IMR-90 (cell line): ENCODE data around the gene IL2RA. TPM values are rescaled to one million over a fixed set of nuclear protein-coding genes. Genes with fewer than 3 reads are reported as not detected.

Experiments
- ATAC-seq: fragments of 200-7000 bp; cut with Tn5 transposase; 2 replicates; pipeline ENCODE4 v1.9.1; 2020; ENCODE audit warnings: low read depth, mild to moderate bottlenecking, moderate library complexity
- BruUV-seq: library from RNA; stranded (reverse); fragments of 400-500 nt; replicated peaks from 2 replicates; lab custom pipeline; 2021; lab: Mats Ljungman, UMichigan
- CTCF ChIA-PET: fragments of 300-600 bp; formaldehyde crosslinking; extraction: SDS; loops from one replicate; lab custom pipeline; 2021; ENCODE audit warnings: antibody characterized with exemption; lab: Yijun Ruan, JAX
- POLR2A ChIA-PET: fragments of 300-600 bp; sonication (Branson Sonifier 250); formaldehyde crosslinking; loops from one replicate; lab custom pipeline; 2022; ENCODE audit warnings: antibody characterized with exemption; ENCODE audit not compliant: unreplicated experiment; lab: Charles Lee
- DNase-seq: peaks from one replicate; pipeline ENCODE4 v3.0.0; 2013
- H2AFZ ChIP-seq: replicated peaks from 2 replicates; pipeline ENCODE3; 2013; ENCODE audit warnings: low read length, mild to moderate bottlenecking; ENCODE audit not compliant: poor library complexity
- H2AK5ac ChIP-seq: 2 replicates; pipeline ENCODE4 v1.6.1; 2013; ENCODE audit warnings: low read depth, low read length, inconsistent platforms
- H2AK9ac ChIP-seq: replicated peaks from 2 replicates; pipeline ENCODE3; 2013; ENCODE audit warnings: mild to moderate bottlenecking, low read depth, low read length, moderate library complexity; ENCODE audit not compliant: poor library complexity
- H2BK120ac ChIP-seq: 2 replicates; pipeline ENCODE4 v1.6.1; 2013; ENCODE audit warnings: low read depth, low read length, inconsistent platforms
- H2BK15ac ChIP-seq: 3 replicates; pipeline ENCODE4 v1.6.1; 2013; ENCODE audit warnings: low read depth, low read length, inconsistent platforms
- H2BK20ac ChIP-seq: 2 replicates; pipeline ENCODE4 v1.6.1; 2013; ENCODE audit warnings: low read depth, mild to moderate bottlenecking, inconsistent platforms, low read length, moderate library complexity
- H2BK5ac ChIP-seq: 2 replicates; pipeline ENCODE4 v1.6.1; 2013; ENCODE audit warnings: mild to moderate bottlenecking, low read depth, low read length, inconsistent platforms; ENCODE audit not compliant: poor library complexity, severe bottlenecking
- H3K14ac ChIP-seq: replicated peaks from 2 replicates; pipeline ENCODE4 v1.6.1; 2013; ENCODE audit warnings: low read depth, low read length, inconsistent platforms
- H3K18ac ChIP-seq: 2 replicates; pipeline ENCODE4 v1.6.1; 2013; ENCODE audit warnings: low read depth, low read length, control low read depth
- H3K23ac ChIP-seq: 2 replicates; pipeline ENCODE4 v1.6.1; 2013; ENCODE audit warnings: low read depth, low read length, inconsistent platforms
- H3K27ac ChIP-seq: 2 replicates; pipeline ENCODE4 v1.5.1; 2013; ENCODE audit warnings: mild to moderate bottlenecking, control low read depth, low read length; ENCODE audit not compliant: insufficient read depth
- H3K27me3 ChIP-seq: 2 replicates; pipeline ENCODE4 v1.6.1; 2013; ENCODE audit warnings: low read length; ENCODE audit not compliant: control insufficient read depth, insufficient read depth
- H3K36me3 ChIP-seq: 2 replicates; pipeline ENCODE4 v1.6.1; 2013; ENCODE audit warnings: low read length, mixed read lengths; ENCODE audit not compliant: control insufficient read depth, insufficient read depth
- H3K4ac ChIP-seq: 2 replicates; pipeline ENCODE4 v1.6.1; 2013; ENCODE audit warnings: low read depth, low read length, inconsistent platforms
- H3K4me1 ChIP-seq: 2 replicates; pipeline ENCODE4 v1.6.1; 2013; ENCODE audit warnings: low read length, mixed read lengths; ENCODE audit not compliant: control insufficient read depth, insufficient read depth
- H3K4me2 ChIP-seq: 2 replicates; pipeline ENCODE4 v1.6.1; 2013; ENCODE audit warnings: low read depth, mild to moderate bottlenecking, control low read depth, low read length, moderate library complexity
- H3K4me3 ChIP-seq: 2 replicates; pipeline ENCODE4 v1.5.1; 2013; ENCODE audit warnings: low read depth, mild to moderate bottlenecking, control low read depth, low read length, moderate library complexity; ENCODE audit not compliant: insufficient read depth
- H3K56ac ChIP-seq: 2 replicates; pipeline ENCODE4 v1.6.1; 2013; ENCODE audit warnings: low read length, inconsistent platforms; ENCODE audit not compliant: insufficient read depth; ENCODE audit errors: extremely low read depth
- H3K79me1 ChIP-seq, 2 experiments: 2 replicates each; pipeline ENCODE4 v1.6.1; 2013; ENCODE audit warnings: low read length in 2 of 2, inconsistent platforms in 1 of 2, low read depth in 1 of 2
- H3K9ac ChIP-seq: 2 replicates; pipeline ENCODE4 v1.6.1; 2013; ENCODE audit warnings: low read depth, low read length, control low read depth
- H3K9me1 ChIP-seq: 2 replicates; pipeline ENCODE4 v1.6.1; 2013; ENCODE audit warnings: low read length, inconsistent platforms; ENCODE audit not compliant: insufficient read depth
- H3K9me3 ChIP-seq: 2 replicates; pipeline ENCODE4 v1.6.1; 2013; ENCODE audit warnings: low read length; ENCODE audit not compliant: control insufficient read depth, insufficient read depth
- H4K20me1 ChIP-seq: 2 replicates; pipeline ENCODE4 v1.6.1; 2013; ENCODE audit warnings: low read length, inconsistent platforms; ENCODE audit not compliant: insufficient read depth
- H4K5ac ChIP-seq: 2 replicates; pipeline ENCODE4 v1.6.1; 2013; ENCODE audit warnings: mild to moderate bottlenecking, low read depth, low read length, control low read depth
- H4K8ac ChIP-seq, 2 experiments: 2 replicates each; pipeline ENCODE4 v1.6.1; 2013; ENCODE audit warnings: low read depth in 2 of 2, low read length in 2 of 2, control low read depth in 1 of 2, inconsistent platforms in 1 of 2
- H4K91ac ChIP-seq: 2 replicates; pipeline ENCODE4 v1.6.1; 2013; ENCODE audit warnings: low read depth, low read length, inconsistent platforms; ENCODE audit not compliant: insufficient read depth
- MAFK ChIP-seq: IDR thresholded peaks from 2 replicates; pipeline ENCODE4 v1.6.1; 2012; ENCODE audit warnings: low read depth, low read length, improper control_type of control experiment
- POLR2A ChIP-seq: IDR thresholded peaks from 2 replicates; pipeline ENCODE4 v1.6.1; 2012; ENCODE audit warnings: mild to moderate bottlenecking, low read depth, low read length
- RAD21 ChIP-seq: IDR thresholded peaks from 2 replicates; pipeline ENCODE4 v1.6.1; 2012; ENCODE audit warnings: low read length, improper control_type of control experiment
- SMC3 ChIP-seq: fragments of 150-350 bp; IDR thresholded peaks from 2 replicates; pipeline ENCODE4 v1.6.1; 2016; ENCODE audit warnings: low read depth, mild to moderate bottlenecking, antibody characterized with exemption, low read length, moderate library complexity
- WGBS, 2 experiments: methylation state at CpG; one replicate each; pipeline versions ENCODE4 v1.1.5 to v1.1.7; 2013; ENCODE audit warnings: missing lambda C conversion rate in 2 of 2; ENCODE audit not compliant: insufficient read length in 1 of 2; ENCODE audit errors: extremely low coverage in 2 of 2; 5-methylcytosine and 5-hydroxymethylcytosine counted together
- dilution Hi-C: fragments of 300-500 bp; cut with HindIII; formaldehyde crosslinking; loops from one replicate; pipeline ENCODE4 v1.14.3; 2018; ENCODE audit warnings: low sequenced_read_pairs; ENCODE audit not compliant: unreplicated experiment
- in situ Hi-C: fragments of 300-500 bp; cut with MboI; formaldehyde crosslinking; loops from 3 replicates; pipeline ENCODE4 v1.14.3; 2019; ENCODE audit warnings: low sequenced_read_pairs, inconsistent platforms, mixed read lengths
- intact Hi-C: fragments of 100-400 bp; cut with micrococcal nuclease; formaldehyde crosslinking; loops from 2 replicates; pipeline ENCODE4 v1.10.0; 2022
- polyA plus RNA-seq, 3 experiments: library from polyadenylated mRNA; depleted of rRNA; stranded (reverse); fragments of >200 nt; gene quantifications; 2 replicates each; pipeline ENCODE4 v1.2.3, GENCODE V29; 2012; ENCODE audit warnings: low replicate concordance in 1 of 3
- total RNA-seq: library from RNA; depleted of rRNA; stranded (reverse); fragments of >200 nt; gene quantifications from 2 replicates; pipeline ENCODE4 v1.2.3, GENCODE V29; 2012

The IL2RA gene
- total and polyA plus RNA-seq, 2 of the 4 experiments (the other 2 are of a cell fraction): not detected

GRCh38 chr10:6095810-6096570 is 33.8 kb upstream of the IL2RA start:
- Histone ChIP-seq H3K4me2 (no peak overlapping the region), H2AFZ (no peak overlapping the region), H3K79me1 (peaks cover 16 to 55% of the 10 kb centered on the region in 2 experiments), H2BK5ac (no peak overlapping the region), H2BK15ac (no peak overlapping the region), H2BK120ac (no peak overlapping the region), H3K27ac (no peak overlapping the region), H3K23ac (peak overlapping the region; percentile 26; the same call in 1 of the 2 replicates), H2AK9ac (no peak overlapping the region), H2BK20ac (no peak overlapping the region), H4K8ac (no peak overlapping the region), H3K14ac (no peak overlapping the region), H4K20me1 (peaks cover 64% of the 10 kb centered on the region), H3K4me3 (no peak overlapping the region), H4K5ac (no peak overlapping the region), H3K4ac (no peak overlapping the region), H3K18ac (no peak overlapping the region), H3K27me3 (no peaks in the 10 kb centered on the region), H3K4me1 (peaks cover 3% of the 10 kb centered on the region; the same call in 1 of the 2 replicates), H3K9me3 (no peaks in the 10 kb centered on the region), H3K36me3 (peaks cover 4% of the 10 kb centered on the region), H3K9ac (no peak overlapping the region), H3K56ac (no peak overlapping the region), H4K91ac (no peak overlapping the region), H2AK5ac (no peak overlapping the region), H3K9me1 (peaks cover 9% of the 10 kb centered on the region)
- CTCF ChIA-PET: interaction anchor here (1.3 to 1.8 kb wide), 2 partner anchors 9 to 306 kb away, joined by 5 read pairs; no protein-coding TSS in a partner anchor
- dilution Hi-C loops (no loop called here), intact Hi-C loops (no loop called here), in situ Hi-C loops (no loop called here)
- ATAC-seq: no peak
- POLR2A ChIA-PET: no interaction called here
- no TSS peak for BruUV-seq
- no peak for DNase-seq
- TF ChIP-seq RAD21: no peak
- no peak for TF ChIP-seq POLR2A
- no peak for TF ChIP-seq SMC3
- no peak for TF ChIP-seq MAFK
- WGBS, 2 experiments: 86% methylated on average over 2 of the region's 12 CpGs; no CpG with 5 or more reads in 1 of the 2 experiments
